WTC11 (cell line): ENCODE results near the gene ZFR2. TPM values are rescaled to one million over a fixed set of nuclear protein-coding genes. Genes with fewer than 3 reads are reported as not detected.

Experiments used
- ATAC-seq: fragments of 200-7000 bp; cut with Tn5 transposase; 2 replicates; pipeline ENCODE4 v1.10.0; 2021; ENCODE audit warnings: mild to moderate bottlenecking, moderate library complexity
- CTCF ChIA-PET: fragments of 300-600 bp; sonication (Branson Sonifier 250); formaldehyde crosslinking; loops from one replicate; lab custom pipeline; 2021; ENCODE audit warnings: antibody characterized with exemption; lab: Charles Lee
- POLR2A ChIA-PET: fragments of 350-600 bp; sonication (Branson Sonifier 250); formaldehyde crosslinking; loops from one replicate; lab custom pipeline; 2021; ENCODE audit warnings: antibody characterized with exemption; lab: Charles Lee
- DNase-seq: peaks from one replicate; pipeline ENCODE4 v3.0.0; 2021; ENCODE audit warnings: low spot score
- H3K27ac Mint-ChIP-seq: 2 replicates; pipeline ENCODE4 v1.8.0; 2021; ENCODE audit warnings: mixed read lengths
- H3K27me3 Mint-ChIP-seq: 2 replicates; pipeline ENCODE4 v1.8.0; 2021; ENCODE audit warnings: low read depth, mild to moderate bottlenecking, moderate library complexity, mixed read lengths
- H3K36me3 Mint-ChIP-seq: 2 replicates; pipeline ENCODE4 v1.8.0; 2021; ENCODE audit warnings: mixed read lengths
- H3K4me1 Mint-ChIP-seq: 2 replicates; pipeline ENCODE4 v1.8.0; 2022; ENCODE audit warnings: mixed read lengths
- H3K4me3 Mint-ChIP-seq: 2 replicates; pipeline ENCODE4 v1.8.0; 2021; ENCODE audit warnings: mild to moderate bottlenecking, moderate library complexity, mixed read lengths
- H3K9me3 Mint-ChIP-seq: 2 replicates; pipeline ENCODE4 v1.8.0; 2021; ENCODE audit warnings: mixed read lengths
- FOXP1 ChIP-seq: sonication (generic); formaldehyde crosslinking; IDR thresholded peaks from 2 replicates; pipeline ENCODE4 v1.8.0; 2022; ENCODE audit warnings: missing genetic modification reagents, mild to moderate bottlenecking, moderate library complexity, borderline replicate concordance
- KAT7 ChIP-seq: sonication (generic); formaldehyde crosslinking; IDR thresholded peaks from 2 replicates; pipeline ENCODE4 v1.8.1; 2023; ENCODE audit warnings: missing genetic modification reagents, mild to moderate bottlenecking, borderline replicate concordance
- MXD4 ChIP-seq: fragments of 250-450 bp; sonication (Bioruptor Pico); IDR thresholded peaks from 2 replicates; pipeline ENCODE4 v1.8.0; 2021; ENCODE audit warnings: mild to moderate bottlenecking, moderate library complexity, borderline replicate concordance
- NFYB ChIP-seq: sonication (generic); formaldehyde crosslinking; conservative IDR thresholded peaks from 2 replicates; pipeline ENCODE4 v1.8.0; 2022; ENCODE audit warnings: low read depth, missing genetic modification reagents
- NR2C2 ChIP-seq: sonication (generic); formaldehyde crosslinking; IDR thresholded peaks from 2 replicates; pipeline ENCODE4 v1.8.0; 2022; ENCODE audit warnings: mild to moderate bottlenecking, missing genetic modification reagents
- SMAD4 ChIP-seq: sonication (generic); formaldehyde crosslinking; IDR thresholded peaks from 2 replicates; pipeline ENCODE4 v1.8.0; 2022; ENCODE audit warnings: mild to moderate bottlenecking, missing genetic modification reagents
- TEAD4 ChIP-seq: sonication (generic); formaldehyde crosslinking; IDR thresholded peaks from 2 replicates; pipeline ENCODE4 v1.8.0; 2022; ENCODE audit warnings: mild to moderate bottlenecking, missing genetic modification reagents
- ZBTB21 ChIP-seq: sonication (generic); formaldehyde crosslinking; IDR thresholded peaks from 2 replicates; pipeline ENCODE4 v1.8.1; 2023; ENCODE audit warnings: mild to moderate bottlenecking, missing genetic modification reagents, borderline replicate concordance
- ZNF121 ChIP-seq: sonication (generic); formaldehyde crosslinking; IDR thresholded peaks from 2 replicates; pipeline ENCODE4 v1.8.0; 2023; ENCODE audit warnings: missing genetic modification reagents
- ZNF317 ChIP-seq: sonication (generic); formaldehyde crosslinking; IDR thresholded peaks from 2 replicates; pipeline ENCODE4 v1.8.1; 2023; ENCODE audit warnings: low read depth, mild to moderate bottlenecking, moderate library complexity, missing genetic modification reagents, borderline replicate concordance
- ZNF396 ChIP-seq: fragments of 250-450 bp; sonication (Bioruptor Pico); IDR thresholded peaks from 2 replicates; pipeline ENCODE4 v1.8.0; 2021; ENCODE audit warnings: mild to moderate bottlenecking, moderate library complexity, borderline replicate concordance
- ZNF423 ChIP-seq: fragments of 250-450 bp; sonication (Bioruptor Pico); IDR thresholded peaks from 2 replicates; pipeline ENCODE4 v2.1.2; 2022; ENCODE audit warnings: mild to moderate bottlenecking, moderate library complexity
- total RNA-seq: library from RNA; stranded (reverse); gene quantifications from 3 replicates; pipeline ENCODE4 v1.2.3, GENCODE V29; 2021
- TF ChIP-seq, protein P1 (sequence below): fragments of 250-450 bp; sonication (Bioruptor Pico); IDR thresholded peaks from 2 replicates; pipeline ENCODE4 v1.8.0; 2021; ENCODE audit warnings: mild to moderate bottlenecking
- TF ChIP-seq, protein P2 (sequence below): sonication (generic); formaldehyde crosslinking; IDR thresholded peaks from 2 replicates; pipeline ENCODE4 v1.8.0; 2023; ENCODE audit warnings: mild to moderate bottlenecking, missing genetic modification reagents
- TF ChIP-seq, protein P3 (sequence below): sonication (generic); formaldehyde crosslinking; IDR thresholded peaks from 2 replicates; pipeline ENCODE4 v1.8.1; 2022; ENCODE audit warnings: low read depth, missing genetic modification reagents, borderline replicate concordance
- TF ChIP-seq, protein P4 (sequence below): sonication (generic); formaldehyde crosslinking; IDR thresholded peaks from 2 replicates; pipeline ENCODE4 v1.8.0; 2022; ENCODE audit warnings: mild to moderate bottlenecking, missing genetic modification reagents
- TF ChIP-seq, protein P5 (sequence below): sonication (generic); formaldehyde crosslinking; IDR thresholded peaks from 2 replicates; pipeline ENCODE4 v1.8.1; 2023; ENCODE audit warnings: mild to moderate bottlenecking, missing genetic modification reagents, moderate library complexity
- TF ChIP-seq, protein P6 (sequence below): sonication (generic); formaldehyde crosslinking; IDR thresholded peaks from 2 replicates; pipeline ENCODE4 v1.8.1; 2023; ENCODE audit warnings: mild to moderate bottlenecking, moderate library complexity, missing genetic modification reagents
- TF ChIP-seq, protein P7 (sequence below): fragments of 250-450 bp; sonication (Bioruptor Pico); conservative IDR thresholded peaks from 2 replicates; pipeline ENCODE4 v1.9.0; 2021; ENCODE audit warnings: mild to moderate bottlenecking
- TF ChIP-seq, protein P8 (sequence below): sonication (generic); formaldehyde crosslinking; IDR thresholded peaks from 2 replicates; pipeline ENCODE4 v1.8.0; 2022; ENCODE audit warnings: missing genetic modification reagents

ZFR2 gene
- total RNA-seq, 1 experiment from 2014 or later, result 17.5 TPM

DNA sequence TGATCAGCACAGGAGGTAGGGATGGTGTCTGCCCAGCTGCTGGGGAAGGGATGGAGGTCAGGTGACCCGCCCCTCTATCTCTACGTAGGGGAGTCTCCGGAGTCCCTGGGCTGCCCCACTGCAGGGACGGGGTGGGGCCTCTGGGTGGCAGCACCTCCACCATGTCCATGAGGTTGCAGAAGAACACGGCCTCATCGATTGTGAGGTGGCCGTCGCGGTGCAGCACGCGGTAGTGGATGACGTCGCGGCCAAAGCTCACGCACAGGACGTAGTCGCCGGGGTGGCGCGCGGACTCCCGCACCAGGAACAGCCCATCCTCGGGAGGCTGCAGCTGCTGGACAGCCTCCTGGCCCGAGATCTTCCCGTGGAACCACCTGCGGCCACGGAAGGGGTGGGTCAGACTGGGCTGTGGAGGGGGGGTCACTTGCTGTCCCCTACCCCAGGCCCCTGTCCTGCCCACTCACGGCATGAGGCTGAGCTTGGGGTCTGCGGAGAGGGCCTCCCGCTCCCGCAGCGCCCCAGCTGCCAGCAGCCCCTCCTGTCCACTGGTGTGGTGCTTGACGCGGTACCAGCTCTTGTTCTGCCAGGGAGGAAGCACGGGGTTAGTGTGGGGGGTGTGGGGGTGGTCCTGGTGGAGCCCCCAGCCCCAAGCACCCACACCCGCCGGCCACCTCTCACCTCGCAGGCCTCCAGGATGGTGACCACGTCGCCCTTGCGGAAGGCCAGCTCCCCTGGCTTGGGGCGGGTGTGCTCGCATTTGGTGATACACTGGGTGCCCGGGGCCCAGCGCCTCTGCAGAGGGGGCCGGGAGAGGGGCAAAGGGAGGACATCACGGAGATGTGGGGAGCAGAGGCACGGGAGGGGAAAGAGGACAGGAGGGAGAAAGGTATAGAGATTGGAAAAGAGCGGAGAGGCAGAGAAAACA lies 84.9 kb downstream of the ZFR2 start (continued):
- TF ChIP-seq, protein P1, sequence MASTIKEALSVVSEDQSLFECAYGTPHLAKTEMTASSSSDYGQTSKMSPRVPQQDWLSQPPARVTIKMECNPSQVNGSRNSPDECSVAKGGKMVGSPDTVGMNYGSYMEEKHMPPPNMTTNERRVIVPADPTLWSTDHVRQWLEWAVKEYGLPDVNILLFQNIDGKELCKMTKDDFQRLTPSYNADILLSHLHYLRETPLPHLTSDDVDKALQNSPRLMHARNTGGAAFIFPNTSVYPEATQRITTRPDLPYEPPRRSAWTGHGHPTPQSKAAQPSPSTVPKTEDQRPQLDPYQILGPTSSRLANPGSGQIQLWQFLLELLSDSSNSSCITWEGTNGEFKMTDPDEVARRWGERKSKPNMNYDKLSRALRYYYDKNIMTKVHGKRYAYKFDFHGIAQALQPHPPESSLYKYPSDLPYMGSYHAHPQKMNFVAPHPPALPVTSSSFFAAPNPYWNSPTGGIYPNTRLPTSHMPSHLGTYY, result no peak
- TF ChIP-seq SMAD4 (CRISPR knock-in tag), result no peak
- TF ChIP-seq, protein P2, sequence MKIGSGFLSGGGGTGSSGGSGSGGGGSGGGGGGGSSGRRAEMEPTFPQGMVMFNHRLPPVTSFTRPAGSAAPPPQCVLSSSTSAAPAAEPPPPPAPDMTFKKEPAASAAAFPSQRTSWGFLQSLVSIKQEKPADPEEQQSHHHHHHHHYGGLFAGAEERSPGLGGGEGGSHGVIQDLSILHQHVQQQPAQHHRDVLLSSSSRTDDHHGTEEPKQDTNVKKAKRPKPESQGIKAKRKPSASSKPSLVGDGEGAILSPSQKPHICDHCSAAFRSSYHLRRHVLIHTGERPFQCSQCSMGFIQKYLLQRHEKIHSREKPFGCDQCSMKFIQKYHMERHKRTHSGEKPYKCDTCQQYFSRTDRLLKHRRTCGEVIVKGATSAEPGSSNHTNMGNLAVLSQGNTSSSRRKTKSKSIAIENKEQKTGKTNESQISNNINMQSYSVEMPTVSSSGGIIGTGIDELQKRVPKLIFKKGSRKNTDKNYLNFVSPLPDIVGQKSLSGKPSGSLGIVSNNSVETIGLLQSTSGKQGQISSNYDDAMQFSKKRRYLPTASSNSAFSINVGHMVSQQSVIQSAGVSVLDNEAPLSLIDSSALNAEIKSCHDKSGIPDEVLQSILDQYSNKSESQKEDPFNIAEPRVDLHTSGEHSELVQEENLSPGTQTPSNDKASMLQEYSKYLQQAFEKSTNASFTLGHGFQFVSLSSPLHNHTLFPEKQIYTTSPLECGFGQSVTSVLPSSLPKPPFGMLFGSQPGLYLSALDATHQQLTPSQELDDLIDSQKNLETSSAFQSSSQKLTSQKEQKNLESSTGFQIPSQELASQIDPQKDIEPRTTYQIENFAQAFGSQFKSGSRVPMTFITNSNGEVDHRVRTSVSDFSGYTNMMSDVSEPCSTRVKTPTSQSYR (CRISPR knock-in tag), result peak; percentile 62; the same call in 1 of the 2 replicates
- TF ChIP-seq, all 79 proteins: peak for 8

DNA sequence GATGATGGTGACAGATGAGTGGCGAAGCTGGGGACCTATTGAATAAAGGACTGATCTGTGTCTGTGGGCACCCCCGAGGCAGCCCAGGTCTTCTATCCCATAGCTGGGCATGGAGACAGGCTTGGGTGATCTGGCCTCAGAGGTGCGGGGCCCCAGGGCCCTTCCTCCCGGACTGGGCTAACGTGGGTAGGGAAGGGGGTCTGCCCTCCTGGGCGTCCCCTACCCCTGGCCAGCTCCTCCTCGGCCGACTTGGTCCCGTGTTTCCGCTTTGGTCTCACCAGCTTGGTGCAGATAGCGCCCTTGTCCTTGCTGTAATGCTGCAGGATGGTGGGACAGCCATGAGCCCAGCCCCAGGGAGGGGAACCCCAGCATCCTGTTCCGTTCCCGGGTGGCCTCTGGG lies 85.9 kb downstream of the ZFR2 start:
- peaks cover 17% of the 10 kb centered on the region for H3K27me3 Mint-ChIP-seq
- CTCF ChIA-PET, result interaction anchor here (0.6 to 2.7 kb wide), 15 partner anchors 8 to 205 kb away, joined by 3 to 17 read pairs (median 6); partner anchors contain the start of genes APBA3, MRPL54 and RAX2
- DNase-seq, result no peak

More for the DNA sequence above, 85.9 kb downstream of the ZFR2 start:
- POLR2A ChIA-PET, result no interaction called here
- H3K27ac Mint-ChIP-seq, result no peak overlapping the region
- H3K9me3 Mint-ChIP-seq, result peaks cover 18% of the 10 kb centered on the region
- no peak overlapping the region for H3K4me3 Mint-ChIP-seq
- TF ChIP-seq, protein P3, sequence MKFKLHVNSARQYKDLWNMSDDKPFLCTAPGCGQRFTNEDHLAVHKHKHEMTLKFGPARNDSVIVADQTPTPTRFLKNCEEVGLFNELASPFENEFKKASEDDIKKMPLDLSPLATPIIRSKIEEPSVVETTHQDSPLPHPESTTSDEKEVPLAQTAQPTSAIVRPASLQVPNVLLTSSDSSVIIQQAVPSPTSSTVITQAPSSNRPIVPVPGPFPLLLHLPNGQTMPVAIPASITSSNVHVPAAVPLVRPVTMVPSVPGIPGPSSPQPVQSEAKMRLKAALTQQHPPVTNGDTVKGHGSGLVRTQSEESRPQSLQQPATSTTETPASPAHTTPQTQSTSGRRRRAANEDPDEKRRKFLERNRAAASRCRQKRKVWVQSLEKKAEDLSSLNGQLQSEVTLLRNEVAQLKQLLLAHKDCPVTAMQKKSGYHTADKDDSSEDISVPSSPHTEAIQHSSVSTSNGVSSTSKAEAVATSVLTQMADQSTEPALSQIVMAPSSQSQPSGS, result no peak
- TF ChIP-seq TEAD4 (CRISPR knock-in tag) (no peak), ZNF121 (CRISPR knock-in tag) (no peak), ZNF396 (CRISPR knock-in tag) (no peak), KAT7 (CRISPR knock-in tag) (no peak), ZBTB21 (CRISPR knock-in tag) (no peak), NFYB (CRISPR knock-in tag) (no peak), FOXP1 (CRISPR knock-in tag) (no peak), MXD4 (CRISPR knock-in tag) (no peak), ZNF317 (no peak), ZNF423 (CRISPR knock-in tag) (no peak), NR2C2 (CRISPR knock-in tag) (no peak)
- TF ChIP-seq, protein P4, sequence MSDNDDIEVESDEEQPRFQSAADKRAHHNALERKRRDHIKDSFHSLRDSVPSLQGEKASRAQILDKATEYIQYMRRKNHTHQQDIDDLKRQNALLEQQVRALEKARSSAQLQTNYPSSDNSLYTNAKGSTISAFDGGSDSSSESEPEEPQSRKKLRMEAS (CRISPR knock-in tag), result no peak
- TF ChIP-seq, protein P5, sequence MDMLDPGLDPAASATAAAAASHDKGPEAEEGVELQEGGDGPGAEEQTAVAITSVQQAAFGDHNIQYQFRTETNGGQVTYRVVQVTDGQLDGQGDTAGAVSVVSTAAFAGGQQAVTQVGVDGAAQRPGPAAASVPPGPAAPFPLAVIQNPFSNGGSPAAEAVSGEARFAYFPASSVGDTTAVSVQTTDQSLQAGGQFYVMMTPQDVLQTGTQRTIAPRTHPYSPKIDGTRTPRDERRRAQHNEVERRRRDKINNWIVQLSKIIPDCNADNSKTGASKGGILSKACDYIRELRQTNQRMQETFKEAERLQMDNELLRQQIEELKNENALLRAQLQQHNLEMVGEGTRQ (CRISPR knock-in tag), result no peak
- TF ChIP-seq, protein P6, sequence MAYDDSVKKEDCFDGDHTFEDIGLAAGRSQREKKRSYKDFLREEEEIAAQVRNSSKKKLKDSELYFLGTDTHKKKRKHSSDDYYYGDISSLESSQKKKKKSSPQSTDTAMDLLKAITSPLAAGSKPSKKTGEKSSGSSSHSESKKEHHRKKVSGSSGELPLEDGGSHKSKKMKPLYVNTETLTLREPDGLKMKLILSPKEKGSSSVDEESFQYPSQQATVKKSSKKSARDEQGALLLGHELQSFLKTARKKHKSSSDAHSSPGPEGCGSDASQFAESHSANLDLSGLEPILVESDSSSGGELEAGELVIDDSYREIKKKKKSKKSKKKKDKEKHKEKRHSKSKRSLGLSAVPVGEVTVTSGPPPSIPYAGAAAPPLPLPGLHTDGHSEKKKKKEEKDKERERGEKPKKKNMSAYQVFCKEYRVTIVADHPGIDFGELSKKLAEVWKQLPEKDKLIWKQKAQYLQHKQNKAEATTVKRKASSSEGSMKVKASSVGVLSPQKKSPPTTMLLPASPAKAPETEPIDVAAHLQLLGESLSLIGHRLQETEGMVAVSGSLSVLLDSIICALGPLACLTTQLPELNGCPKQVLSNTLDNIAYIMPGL (CRISPR knock-in tag), result no peak
- TF ChIP-seq, protein P7, sequence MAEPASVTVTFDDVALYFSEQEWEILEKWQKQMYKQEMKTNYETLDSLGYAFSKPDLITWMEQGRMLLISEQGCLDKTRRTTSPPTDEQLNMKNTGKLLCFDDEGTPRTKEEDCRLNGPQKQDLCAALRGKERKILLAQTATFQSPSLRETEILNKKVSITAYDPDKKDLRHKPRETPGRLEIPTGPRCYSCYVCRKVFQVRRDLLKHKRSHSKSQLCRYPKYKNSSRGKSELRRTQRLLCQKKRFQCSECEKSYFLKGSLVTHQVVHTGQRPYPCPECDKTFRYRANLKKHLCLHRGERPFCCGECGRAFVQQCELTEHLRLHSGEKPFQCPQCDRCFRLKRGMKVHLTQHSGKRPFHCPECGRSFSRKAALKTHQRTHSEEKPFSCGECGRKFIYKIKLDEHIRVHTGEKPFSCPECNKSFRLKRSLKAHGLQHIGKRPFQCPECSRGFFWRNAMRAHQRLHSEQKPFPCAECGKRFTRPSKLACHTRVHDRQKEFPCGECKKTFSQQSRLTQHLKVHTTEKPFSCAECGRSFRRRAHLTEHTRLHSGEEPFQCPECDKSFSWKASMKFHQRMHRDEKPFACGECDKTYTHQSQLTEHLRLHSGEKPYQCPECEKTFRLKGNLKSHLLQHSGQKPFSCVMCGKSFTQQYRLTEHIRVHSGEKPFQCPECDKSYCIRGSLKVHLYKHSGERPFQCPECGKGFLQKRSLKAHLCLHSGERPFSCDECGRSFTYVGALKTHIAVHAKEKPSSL (CRISPR knock-in tag), result no peak
- TF ChIP-seq, protein P8, sequence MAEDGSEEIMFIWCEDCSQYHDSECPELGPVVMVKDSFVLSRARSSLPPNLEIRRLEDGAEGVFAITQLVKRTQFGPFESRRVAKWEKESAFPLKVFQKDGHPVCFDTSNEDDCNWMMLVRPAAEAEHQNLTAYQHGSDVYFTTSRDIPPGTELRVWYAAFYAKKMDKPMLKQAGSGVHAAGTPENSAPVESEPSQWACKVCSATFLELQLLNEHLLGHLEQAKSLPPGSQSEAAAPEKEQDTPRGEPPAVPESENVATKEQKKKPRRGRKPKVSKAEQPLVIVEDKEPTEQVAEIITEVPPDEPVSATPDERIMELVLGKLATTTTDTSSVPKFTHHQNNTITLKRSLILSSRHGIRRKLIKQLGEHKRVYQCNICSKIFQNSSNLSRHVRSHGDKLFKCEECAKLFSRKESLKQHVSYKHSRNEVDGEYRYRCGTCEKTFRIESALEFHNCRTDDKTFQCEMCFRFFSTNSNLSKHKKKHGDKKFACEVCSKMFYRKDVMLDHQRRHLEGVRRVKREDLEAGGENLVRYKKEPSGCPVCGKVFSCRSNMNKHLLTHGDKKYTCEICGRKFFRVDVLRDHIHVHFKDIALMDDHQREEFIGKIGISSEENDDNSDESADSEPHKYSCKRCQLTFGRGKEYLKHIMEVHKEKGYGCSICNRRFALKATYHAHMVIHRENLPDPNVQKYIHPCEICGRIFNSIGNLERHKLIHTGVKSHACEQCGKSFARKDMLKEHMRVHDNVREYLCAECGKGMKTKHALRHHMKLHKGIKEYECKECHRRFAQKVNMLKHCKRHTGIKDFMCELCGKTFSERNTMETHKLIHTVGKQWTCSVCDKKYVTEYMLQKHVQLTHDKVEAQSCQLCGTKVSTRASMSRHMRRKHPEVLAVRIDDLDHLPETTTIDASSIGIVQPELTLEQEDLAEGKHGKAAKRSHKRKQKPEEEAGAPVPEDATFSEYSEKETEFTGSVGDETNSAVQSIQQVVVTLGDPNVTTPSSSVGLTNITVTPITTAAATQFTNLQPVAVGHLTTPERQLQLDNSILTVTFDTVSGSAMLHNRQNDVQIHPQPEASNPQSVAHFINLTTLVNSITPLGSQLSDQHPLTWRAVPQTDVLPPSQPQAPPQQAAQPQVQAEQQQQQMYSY, result no peak
- peaks cover 21% of the 10 kb centered on the region for H3K36me3 Mint-ChIP-seq
- H3K4me1 Mint-ChIP-seq, result peaks cover 7% of the 10 kb centered on the region
- ATAC-seq, result no peak
